Measurements from ENCODE around the gene RNF220. TPM values are rescaled to one million over a fixed set of nuclear protein-coding genes. Genes with fewer than 3 reads are reported as not detected.

Gene RNF220
- total and polyA plus RNA-seq, 2 of the 13 experiments (the other 11 are each of a cell fraction or from before 2014, with no cell fraction given): 48.2 to 72.1 TPM

GRCh38 chr1:44537956-44538355 is 132.9 kb downstream of the RNF220 start:
- H2AFZ ChIP-seq (ENCODE audit: low read length): no peak overlapping the region
- no peak for TF ChIP-seq RXRA (CRISPR knock-in tag; IDR thresholded peaks at IDR 0.05)
- TF ChIP-seq ZNF784 (CRISPR knock-in tag; IDR thresholded peaks at IDR 0.05; ENCODE audit: borderline replicate concordance): no peak
- TF ChIP-seq ATF3 (CRISPR knock-in tag; IDR thresholded peaks at IDR 0.05): no peak
- no peak for TF ChIP-seq ZNF510 (CRISPR knock-in tag; IDR thresholded peaks at IDR 0.05; ENCODE audit: low read depth)
- no peak for TF ChIP-seq CBX2 (IDR thresholded peaks at IDR 0.05; ENCODE audit: low read depth, low read length)
- TF ChIP-seq CBX2 (CRISPR knock-in tag; IDR thresholded peaks at IDR 0.05; ENCODE audit: low read depth): no peak
- no peak for TF ChIP-seq ZNF441 (CRISPR knock-in tag; IDR thresholded peaks at IDR 0.05; ENCODE audit: borderline replicate concordance)
- no peak for TF ChIP-seq FOXO1 (CRISPR knock-in tag; IDR thresholded peaks at IDR 0.05)
- no peak for TF ChIP-seq ZNF841 (CRISPR knock-in tag; IDR thresholded peaks at IDR 0.05; ENCODE audit: borderline replicate concordance)
- no peak for TF ChIP-seq ZBTB34 (CRISPR knock-in tag; IDR thresholded peaks at IDR 0.05)
- no peak for TF ChIP-seq ZBTB4 (CRISPR knock-in tag; IDR thresholded peaks at IDR 0.05; ENCODE audit: borderline replicate concordance)
- no peak for TF ChIP-seq TARDBP (CRISPR knock-in tag; IDR thresholded peaks at IDR 0.05)
- TF ChIP-seq ZNF17 (CRISPR knock-in tag; IDR thresholded peaks at IDR 0.05): no peak
- no peak for TF ChIP-seq LRRFIP1 (CRISPR knock-in tag; conservative IDR thresholded peaks at IDR 0.05)
- TF ChIP-seq ISL2 (CRISPR knock-in tag; IDR thresholded peaks at IDR 0.05): no peak
- TF ChIP-seq ZBTB26 (CRISPR knock-in tag; IDR thresholded peaks at IDR 0.05; ENCODE audit: borderline replicate concordance): no peak
- no peak for ATAC-seq
- DNase-seq (ENCODE audit: low spot score): no peak
- no peak overlapping the region for H3K27ac ChIP-seq (ENCODE audit: extremely low read length, insufficient read depth, low read length)
- intact Hi-C loops (cut with micrococcal nuclease; ENCODE audit: unreplicated experiment) (no loop called here), in situ Hi-C loops (cut with HindIII; ENCODE audit: extremely low pct_ligation_motif_present, low pct_unique_long_range_greater_than_20kb) (no loop called here)
- H3K9me3 ChIP-seq (ENCODE audit: low read length): no peaks in the 10 kb centered on the region
- ChIA-PET POLR2A (no interaction called here), CTCF (ENCODE audit: low intra/inter-chr PET ratio, low total read pairs) (no interaction called here)
- 75% methylated on average over 3 of the region's 3 CpGs for WGBS (ENCODE audit: low lambda C conversion rate)
- peaks cover 0 to 14% of the 10 kb centered on the region in 2 experiments; a peak in 3 of 5 replicates for H3K36me3 ChIP-seq (replicated peaks in 1 of 2; ENCODE audit: control insufficient read depth in 1 of 2, insufficient read depth in 2 of 2, low read length in 2 of 2)
- H3K4me2 ChIP-seq (ENCODE audit: low read depth, low read length): no peak overlapping the region
- peaks cover 3% of the 10 kb centered on the region for H3K4me1 ChIP-seq (ENCODE audit: insufficient read depth, low read length)
- H4K20me1 ChIP-seq (ENCODE audit: insufficient read depth, low read length): 0 out of 2 replicates have a peak, but pooled peaks cover 5% of the 10 kb centered on the region
- no peak overlapping the region for H3K9ac ChIP-seq (ENCODE audit: insufficient read depth, low read depth, low read length)
- no peak overlapping the region for H3K4me3 ChIP-seq (replicated peaks in 1 of 3; ENCODE audit: insufficient read depth in 1 of 3, low read depth in 2 of 3, low read length in 3 of 3)
- FAIRE-seq: no peak
- BruUV-seq (replicated peaks): no TSS peak
- peaks cover 0 to 8% of the 10 kb centered on the region in 2 experiments; a peak in 2 of 5 replicates for H3K27me3 ChIP-seq (ENCODE audit: control insufficient read depth in 1 of 2, insufficient read depth in 2 of 2, low read length in 2 of 2)
- H3K79me2 ChIP-seq (ENCODE audit: insufficient read depth, low read length): no peaks in the 10 kb centered on the region
